Measurements from ENCODE around the gene WDR36.

WDR36 gene

GRCh38 chr5:111163000-111163399 lies 70.9 kb downstream of the WDR36 start:
- TF ChIP-seq CTCF (IDR thresholded peaks at IDR 0.05) (no peak), ZFX (IDR thresholded peaks at IDR 0.05; ENCODE audit: borderline replicate concordance) (no peak)
- no peak overlapping the region for H3K27ac ChIP-seq

GRCh38 chr5:111165058-111165457 lies 72.9 kb downstream of the WDR36 start:
- TF ChIP-seq CTCF (IDR thresholded peaks at IDR 0.05) (no peak), ZFX (IDR thresholded peaks at IDR 0.05; ENCODE audit: borderline replicate concordance) (no peak)
- no peak overlapping the region for H3K27ac ChIP-seq

- no peak overlapping the region for H3K27ac ChIP-seq
- TF ChIP-seq ZFX (IDR thresholded peaks at IDR 0.05; ENCODE audit: borderline replicate concordance) (no peak), CTCF (IDR thresholded peaks at IDR 0.05) (no peak)
Measured at GRCh38 chr5:111167551-111167950, 75.4 kb downstream of the WDR36 start.

GRCh38 chr5:111168608-111169007 lies 76.5 kb downstream of the WDR36 start:
- no peak overlapping the region for H3K27ac ChIP-seq
- TF ChIP-seq CTCF (IDR thresholded peaks at IDR 0.05), result no peak
- no peak for TF ChIP-seq ZFX (IDR thresholded peaks at IDR 0.05; ENCODE audit: borderline replicate concordance)

- TF ChIP-seq CTCF (IDR thresholded peaks at IDR 0.05) (no peak), ZFX (IDR thresholded peaks at IDR 0.05; ENCODE audit: borderline replicate concordance) (no peak)
- no peak overlapping the region for H3K27ac ChIP-seq
Measured at GRCh38 chr5:111169269-111169668, 77.1 kb downstream of the WDR36 start.

- TF ChIP-seq ZFX (IDR thresholded peaks at IDR 0.05; ENCODE audit: borderline replicate concordance) (no peak), CTCF (IDR thresholded peaks at IDR 0.05) (no peak)
- H3K27ac ChIP-seq, result no peak overlapping the region
Measured at GRCh38 chr5:111170279-111170678, 78.1 kb downstream of the WDR36 start.

GRCh38 chr5:111172504-111172903 lies 80.4 kb downstream of the WDR36 start:
- H3K27ac ChIP-seq, result no peak overlapping the region
- TF ChIP-seq CTCF (IDR thresholded peaks at IDR 0.05) (no peak), ZFX (IDR thresholded peaks at IDR 0.05; ENCODE audit: borderline replicate concordance) (no peak)
